Brain microvascular endothelial cell (primary cell): ENCODE measurements around the gene SEMA6D.

ENCODE experiments used
- DNase-seq: peaks from one replicate; pipeline ENCODE4 v3.0.0-alpha.2; 2020
- H3K27ac ChIP-seq: fragments of 250-450 bp; sonication (Bioruptor Pico); 2 replicates; pipeline ENCODE4 v1.5.1; 2020; ENCODE audit warnings: mild to moderate bottlenecking, moderate library complexity
- H3K27me3 ChIP-seq: fragments of 250-450 bp; sonication (Bioruptor Pico); replicated peaks from 2 replicates; pipeline ENCODE4 v1.5.1; 2020; ENCODE audit warnings: mild to moderate bottlenecking
- H3K36me3 ChIP-seq: fragments of 250-450 bp; sonication (Bioruptor Pico); replicated peaks from 2 replicates; pipeline ENCODE4 v1.5.1; 2020; ENCODE audit warnings: mild to moderate bottlenecking
- H3K4me3 ChIP-seq: 2 replicates; pipeline ENCODE4 v1.5.1; 2011; ENCODE audit warnings: low read depth, mild to moderate bottlenecking, control low read depth, low read length, moderate library complexity
- CTCF ChIP-seq: IDR thresholded peaks from 2 replicates; pipeline ENCODE4 v1.5.1; 2011; ENCODE audit warnings: low read depth, mild to moderate bottlenecking, moderate library complexity, low read length, control low read depth, inconsistent platforms; ENCODE audit errors: missing control alignments
- in situ Hi-C: cut with HindIII; loops from 2 replicates; pipeline ENCODE4 v1.10.0; 2017; ENCODE audit warnings: low sequenced_read_pairs, low pct_ligation_motif_present

Gene SEMA6D

GRCh38 chr15:47791161-47791560 is 73.9 kb downstream of the SEMA6D start:
- no peaks in the 10 kb centered on the region for H3K36me3 ChIP-seq
- DNase-seq = no peak
- no peaks in the 10 kb centered on the region for H3K27me3 ChIP-seq
- in situ Hi-C loops = no loop called here
- no peak overlapping the region for H3K27ac ChIP-seq
- TF ChIP-seq CTCF = no peak
- no peak overlapping the region for H3K4me3 ChIP-seq

GRCh38 chr15:47792231-47792630 is 74.9 kb downstream of the SEMA6D start:
- H3K36me3 ChIP-seq = no peaks in the 10 kb centered on the region
- no peak for TF ChIP-seq CTCF
- H3K4me3 ChIP-seq = no peak overlapping the region
- H3K27ac ChIP-seq = no peak overlapping the region
- H3K27me3 ChIP-seq = no peaks in the 10 kb centered on the region
- no peak for DNase-seq
- in situ Hi-C loops = no loop called here

GRCh38 chr15:47794252-47794914 is 77.1 kb downstream of the SEMA6D start:
- no peaks in the 10 kb centered on the region for H3K27me3 ChIP-seq
- TF ChIP-seq CTCF = no peak
- peak; percentile 6 for DNase-seq
- in situ Hi-C loops = no loop called here
- no peak overlapping the region for H3K27ac ChIP-seq
- no peaks in the 10 kb centered on the region for H3K36me3 ChIP-seq
- H3K4me3 ChIP-seq = no peak overlapping the region

GRCh38 chr15:47795864-47796263 is 78.6 kb downstream of the SEMA6D start:
- TF ChIP-seq CTCF = no peak
- no peak for DNase-seq
- in situ Hi-C loops = no loop called here
- Histone ChIP-seq H3K4me3 (no peak overlapping the region), H3K27ac (no peak overlapping the region), H3K27me3 (no peaks in the 10 kb centered on the region), H3K36me3 (no peaks in the 10 kb centered on the region)

- Histone ChIP-seq H3K27ac (no peak overlapping the region), H3K4me3 (no peak overlapping the region)
Measured at GRCh38 chr15:47796339-47796738, 79.0 kb downstream of the SEMA6D start.

More at GRCh38 chr15:47796339-47796738, 79.0 kb downstream of the SEMA6D start:
- Histone ChIP-seq H3K36me3 (no peaks in the 10 kb centered on the region), H3K27me3 (no peaks in the 10 kb centered on the region)
- no peak for DNase-seq
- no peak for TF ChIP-seq CTCF
- in situ Hi-C loops = no loop called here
